ENCODE results near the gene LMAN1L.

The LMAN1L gene

GRCh38 chr15:74786551-74787165 is 26.0 kb upstream of the LMAN1L start:
- no peak for TF ChIP-seq POLR2AphosphoS5 (IDR thresholded peaks at IDR 0.05; ENCODE audit: low read depth, low read length)
- TF ChIP-seq REST (IDR thresholded peaks at IDR 0.05; ENCODE audit: insufficient read depth in 1 of 2, low read depth in 2 of 2, low read length in 2 of 2): no peak
- TF ChIP-seq SIN3A (IDR thresholded peaks at IDR 0.05; ENCODE audit: borderline replicate concordance, insufficient read depth, low read length): no peak
- no peak for TF ChIP-seq FOXP2 (optimal IDR thresholded peaks at IDR 0.05; ENCODE audit: borderline replicate concordance, extremely low read depth, extremely low read length, insufficient read depth)
- TF ChIP-seq TAF1 (IDR thresholded peaks at IDR 0.05; ENCODE audit: borderline replicate concordance, insufficient read depth, low read length): no peak

DNA sequence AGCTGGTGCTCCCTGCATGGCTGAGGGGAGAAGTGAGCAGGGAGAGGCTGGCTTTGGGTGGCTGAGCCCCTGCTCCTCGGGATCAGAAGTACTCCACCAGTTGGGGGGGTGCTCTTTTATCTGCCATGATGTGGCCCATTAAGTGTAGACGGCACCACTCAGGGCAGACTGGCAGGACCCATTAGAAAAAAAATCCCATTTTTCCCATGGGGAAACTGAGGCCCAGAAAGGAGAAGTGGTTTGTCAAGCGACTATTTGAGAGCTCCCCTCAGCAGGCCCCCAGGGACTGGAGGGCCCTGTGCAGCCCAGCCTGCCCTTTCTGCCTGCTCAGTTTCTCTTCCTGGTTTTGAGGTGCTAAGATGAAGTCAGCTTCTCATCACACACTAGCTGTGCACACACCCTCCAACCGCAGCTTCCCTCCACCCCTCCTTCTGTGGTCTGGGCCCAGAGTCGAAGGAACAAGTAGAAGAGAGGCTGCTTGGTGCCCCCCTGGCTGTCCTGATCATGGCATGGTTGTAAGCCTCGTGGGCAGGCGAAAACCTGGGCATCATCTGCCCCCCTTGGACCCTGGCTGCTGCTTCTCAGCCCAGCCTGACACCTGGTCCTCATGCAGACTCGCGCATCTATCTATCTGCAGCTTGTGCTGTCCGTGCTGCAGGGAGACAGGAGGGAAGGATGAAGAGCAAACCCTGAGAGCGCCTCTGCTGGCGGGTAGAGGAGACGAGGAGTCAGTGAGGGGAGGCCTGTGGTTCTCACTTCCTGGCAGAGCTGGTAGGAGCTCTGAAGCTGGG is 25.2 kb upstream of the LMAN1L start:
- TF ChIP-seq POLR2AphosphoS5 (IDR thresholded peaks at IDR 0.05; ENCODE audit: low read depth, low read length) (no peak), REST (IDR thresholded peaks at IDR 0.05; ENCODE audit: insufficient read depth in 1 of 2, low read depth in 2 of 2, low read length in 2 of 2) (no peak), SIN3A (IDR thresholded peaks at IDR 0.05; ENCODE audit: borderline replicate concordance, insufficient read depth, low read length) (no peak)

- no peak for TF ChIP-seq FOXP2 (optimal IDR thresholded peaks at IDR 0.05; ENCODE audit: borderline replicate concordance, extremely low read depth, extremely low read length, insufficient read depth)
- TF ChIP-seq TAF1 (IDR thresholded peaks at IDR 0.05; ENCODE audit: borderline replicate concordance, insufficient read depth, low read length): no peak
- TF ChIP-seq SIN3A (IDR thresholded peaks at IDR 0.05; ENCODE audit: borderline replicate concordance, insufficient read depth, low read length): no peak
- TF ChIP-seq POLR2AphosphoS5 (IDR thresholded peaks at IDR 0.05; ENCODE audit: low read depth, low read length): no peak
- TF ChIP-seq REST (IDR thresholded peaks at IDR 0.05; ENCODE audit: insufficient read depth in 1 of 2, low read depth in 2 of 2, low read length in 2 of 2): no peak
Observed at GRCh38 chr15:74788042-74788682, 24.5 kb upstream of the LMAN1L start.

DNA sequence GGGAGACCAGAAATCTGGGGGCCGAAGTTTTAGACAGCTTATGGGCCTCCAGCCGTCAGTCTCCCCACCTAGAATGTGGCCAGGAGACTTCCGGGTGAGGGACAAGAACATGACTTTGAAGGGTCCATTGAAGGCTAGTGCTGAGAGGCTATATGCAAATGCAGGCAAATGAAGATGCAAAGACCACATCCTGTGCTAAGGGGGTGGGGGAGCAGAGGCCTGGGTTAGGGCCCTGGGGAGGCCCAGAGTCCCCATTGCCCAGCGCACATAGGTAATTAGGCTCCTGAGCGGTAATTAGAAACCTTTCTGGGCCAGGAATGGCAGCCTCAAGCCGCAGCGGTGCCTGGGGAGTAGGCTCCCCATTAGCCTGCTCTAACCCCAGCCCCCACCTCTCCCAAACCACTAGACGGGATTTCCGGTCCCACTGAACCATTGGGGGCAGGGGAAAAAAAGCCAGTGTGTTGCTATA is 23.9 kb upstream of the LMAN1L start:
- no peak for TF ChIP-seq SIN3A (IDR thresholded peaks at IDR 0.05; ENCODE audit: borderline replicate concordance, insufficient read depth, low read length)
- TF ChIP-seq FOXP2 (optimal IDR thresholded peaks at IDR 0.05; ENCODE audit: borderline replicate concordance, extremely low read depth, extremely low read length, insufficient read depth): no peak
- no peak for TF ChIP-seq TAF1 (IDR thresholded peaks at IDR 0.05; ENCODE audit: borderline replicate concordance, insufficient read depth, low read length)
- no peak for TF ChIP-seq POLR2AphosphoS5 (IDR thresholded peaks at IDR 0.05; ENCODE audit: low read depth, low read length)
- no peak for TF ChIP-seq REST (IDR thresholded peaks at IDR 0.05; ENCODE audit: insufficient read depth in 1 of 2, low read depth in 2 of 2, low read length in 2 of 2)
